K562 (cell line): Measurements from ENCODE around the gene FOXRED2. TPM values are rescaled to one million over a fixed set of nuclear protein-coding genes. Genes with fewer than 3 reads are reported as not detected.

Experiments used
- ATF1 ChIP-seq, 2 experiments: fragments of 450-650 bp in 1 of 2; IDR thresholded peaks; 2 replicates each; pipeline ENCODE4 v1.6.1; 2016; ENCODE audit warnings: missing compliant biosample characterization in 1 of 2, missing genetic modification characterization in 1 of 2
- DEAF1 ChIP-seq: fragments of 450-650 bp; formaldehyde crosslinking; IDR thresholded peaks from 2 replicates; pipeline ENCODE4 v1.4.0; 2020; ENCODE audit warnings: mild to moderate bottlenecking, moderate library complexity
- ELF1 ChIP-seq: fragments of 200-800 bp; sonication (Bioruptor generic); IDR thresholded peaks from 2 replicates; pipeline ENCODE4 v1.6.1; 2016; ENCODE audit warnings: missing genetic modification characterization, missing compliant biosample characterization
- HDAC1 ChIP-seq, 2 experiments: fragments of 450-650 bp; IDR thresholded peaks; 2 replicates each; pipeline ENCODE4 v1.6.1; 2016 to 2017; ENCODE audit warnings: inconsistent platforms in 1 of 2, mild to moderate bottlenecking in 1 of 2, moderate library complexity in 1 of 2
- HMGN3 ChIP-seq: IDR thresholded peaks from 2 replicates; pipeline ENCODE4 v1.6.1; 2011; ENCODE audit warnings: borderline replicate concordance, low read depth, mild to moderate bottlenecking, mixed read lengths, low read length; ENCODE audit not compliant: insufficient read length; ENCODE audit errors: extremely low read depth
- MYC ChIP-seq, 2 experiments: fragments of 250-450 bp in 1 of 2; sonication (Bioruptor Pico) in 1 of 2; IDR thresholded peaks; 2 replicates each; pipeline versions ENCODE4 v1.5.1 to v1.6.1; 2012 to 2021; ENCODE audit warnings: low read depth in 2 of 2, borderline replicate concordance in 1 of 2, improper control_type of control experiment in 1 of 2, low read length in 1 of 2, mild to moderate bottlenecking in 1 of 2, moderate library complexity in 1 of 2
- POLR2AphosphoS5 ChIP-seq: IDR thresholded peaks from 2 replicates; pipeline ENCODE4 v1.6.1; 2011; ENCODE audit warnings: mild to moderate bottlenecking, low read depth, low read length, moderate library complexity; ENCODE audit not compliant: control insufficient read depth, insufficient read depth
- POLR2G ChIP-seq: fragments of 200-400 bp; formaldehyde crosslinking; IDR thresholded peaks from 2 replicates; pipeline ENCODE4 v1.6.1; 2017; ENCODE audit warnings: low read depth, mild to moderate bottlenecking, antibody characterized with exemption, low read length, moderate library complexity
- RUNX1 ChIP-seq: sonication (generic); IDR thresholded peaks from 2 replicates; pipeline ENCODE4 v1.6.1; 2016; ENCODE audit warnings: antibody characterized with exemption, low read depth
- TEAD4 ChIP-seq, 2 experiments: sonication (generic) in 1 of 2; formaldehyde crosslinking in 1 of 2; IDR thresholded peaks; 2 replicates each; pipeline versions ENCODE4 v1.6.1 to v1.8.0; 2012 to 2022; ENCODE audit warnings: borderline replicate concordance in 1 of 2, inconsistent platforms in 1 of 2, low read length in 1 of 2, mild to moderate bottlenecking in 1 of 2, missing genetic modification reagents in 1 of 2
- THRB ChIP-seq: fragments of 450-650 bp; formaldehyde crosslinking; conservative IDR thresholded peaks from 2 replicates; pipeline ENCODE4 v1.4.0; 2022; ENCODE audit warnings: mild to moderate bottlenecking, missing genetic modification characterization
- ZNF644 ChIP-seq: fragments of 200-800 bp; sonication (Bioruptor generic); IDR thresholded peaks from 2 replicates; pipeline ENCODE4 v1.6.1; 2016; ENCODE audit warnings: low read depth, missing genetic modification characterization, missing compliant biosample characterization
- ZNF79 ChIP-seq: fragments of 250-450 bp; sonication (Bioruptor Pico); IDR thresholded peaks from 2 replicates; pipeline ENCODE4 v1.4.0; 2020; ENCODE audit warnings: low read depth, mild to moderate bottlenecking, moderate library complexity
- polyA plus RNA-seq, 8 experiments: library from polyadenylated mRNA; depleted of rRNA in 4 of 8; stranded (reverse) in 5 of 8; unstranded in 3 of 8; fragments of >200 nt; fragmentation: Nextera tagmentation in 2 of 8; fragmentation: Illumina TruSeq in 1 of 8; extraction: Ambion mirVana in 2 of 8; extraction: Trizol in 1 of 8; gene quantifications; 2 replicates each; pipeline versions ENCODE4 v1.2.1 to v1.2.3, GENCODE V29; 2011 to 2014; ENCODE audit warnings: inconsistent platforms in 1 of 8, missing spikeins in 1 of 8
- total RNA-seq, 7 experiments: library from RNA; depleted of rRNA in 6 of 7; stranded (reverse); fragments of >200 nt in 6 of 7; fragmentation: Illumina TruSeq in 2 of 7; extraction: Trizol in 2 of 7; gene quantifications; 2 replicates each; pipeline versions ENCODE4 v1.2.1 to v1.2.3, GENCODE V29; 2011 to 2021; ENCODE audit warnings: low replicate concordance in 1 of 7
- TF ChIP-seq, protein P1 (sequence below): fragments of 450-650 bp; IDR thresholded peaks from 2 replicates; pipeline ENCODE4 v1.6.1; 2016; ENCODE audit warnings: borderline replicate concordance
- TF ChIP-seq, protein P2 (sequence below): IDR thresholded peaks from 2 replicates; pipeline ENCODE4 v1.6.1; 2016; ENCODE audit warnings: missing genetic modification characterization, missing compliant biosample characterization
- TF ChIP-seq, protein P3 (sequence below), 2 experiments: fragments of 450-650 bp; conservative IDR thresholded peaks; 2 replicates each; pipeline ENCODE4 v1.6.1; 2017; ENCODE audit warnings: mild to moderate bottlenecking in 2 of 2, moderate library complexity in 2 of 2

Gene FOXRED2
- total and polyA plus RNA-seq, 9 of the 15 experiments (the other 6 are each of a cell fraction or from before 2014, with no cell fraction given): 2.8 to 48.4 (median 7.8) TPM

DNA sequence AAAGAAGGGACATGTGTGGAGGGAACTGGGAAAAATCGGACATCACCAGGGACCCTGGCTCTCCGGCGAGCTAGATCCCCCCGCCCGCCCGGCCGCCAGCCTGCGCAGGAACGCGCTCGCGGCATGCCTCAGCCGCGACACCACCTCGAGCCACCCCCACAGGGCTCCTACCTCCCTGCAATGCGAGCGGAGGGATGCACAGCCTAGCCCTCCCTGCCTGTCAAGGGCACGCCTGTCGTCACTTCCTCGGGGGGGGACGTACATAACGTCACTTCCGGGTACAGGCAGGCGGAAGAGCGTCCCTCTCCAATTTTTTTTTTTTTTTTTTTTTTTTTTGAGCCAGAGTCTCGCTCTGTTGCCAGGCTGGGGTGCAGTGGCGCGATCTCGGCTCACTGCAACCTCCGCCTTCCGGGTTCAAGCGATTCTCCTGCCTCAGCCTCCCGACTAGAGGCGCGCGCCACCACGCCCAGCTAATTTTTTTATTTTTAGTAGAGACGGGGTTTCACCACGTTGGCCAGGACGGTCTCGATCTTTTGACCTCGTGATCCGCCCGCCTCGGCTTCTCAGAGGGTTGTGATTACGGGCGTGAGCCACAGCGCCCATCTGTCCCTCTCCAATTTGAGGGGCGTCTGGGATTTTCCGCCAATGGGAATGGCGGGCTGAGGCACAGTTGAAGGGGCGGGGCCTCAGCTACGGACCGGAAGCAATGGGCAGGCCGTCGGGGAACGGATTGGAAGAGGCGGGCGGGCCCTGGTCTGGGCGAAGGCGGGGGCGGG lies 25.3 kb downstream of the FOXRED2 start, which contains the start of gene TXN2 (continued):
- TF ChIP-seq HMGN3 (peak; percentile 33), TEAD4 (IDR thresholded peaks at IDR 0.05; ENCODE audit: low read length) (no peak), TEAD4 (CRISPR knock-in tag; IDR thresholded peaks at IDR 0.05; ENCODE audit: borderline replicate concordance) (no peak), DEAF1 (CRISPR knock-in tag) (no peak), RUNX1 (no peak), ZNF79 (no peak), MYC (IDR thresholded peaks at IDR 0.05; ENCODE audit: low read depth, low read length) (peak; percentile 50; the same call in 1 of the 2 replicates), MYC (CRISPR knock-in tag; IDR thresholded peaks at IDR 0.05; ENCODE audit: borderline replicate concordance, low read depth) (no peak), THRB (CRISPR knock-in tag) (no peak), POLR2AphosphoS5 (peak; percentile 77), ATF1 (CRISPR knock-in tag; IDR thresholded peaks at IDR 0.05) (0 out of 2 replicates have a peak, but pooled peaks have one; percentile 49), ATF1 (tag; IDR thresholded peaks at IDR 0.05) (peak; percentile 98), ZNF644 (tag) (peak; percentile 68; the same call in 1 of the 2 replicates), ELF1 (tag) (peak; percentile 85), POLR2G (peak; percentile 98), HDAC1 (IDR thresholded peaks at IDR 0.05) (peak in 1 of 2 experiments; percentile 38; a peak in 2 of 4 replicates)
- TF ChIP-seq, protein P1, sequence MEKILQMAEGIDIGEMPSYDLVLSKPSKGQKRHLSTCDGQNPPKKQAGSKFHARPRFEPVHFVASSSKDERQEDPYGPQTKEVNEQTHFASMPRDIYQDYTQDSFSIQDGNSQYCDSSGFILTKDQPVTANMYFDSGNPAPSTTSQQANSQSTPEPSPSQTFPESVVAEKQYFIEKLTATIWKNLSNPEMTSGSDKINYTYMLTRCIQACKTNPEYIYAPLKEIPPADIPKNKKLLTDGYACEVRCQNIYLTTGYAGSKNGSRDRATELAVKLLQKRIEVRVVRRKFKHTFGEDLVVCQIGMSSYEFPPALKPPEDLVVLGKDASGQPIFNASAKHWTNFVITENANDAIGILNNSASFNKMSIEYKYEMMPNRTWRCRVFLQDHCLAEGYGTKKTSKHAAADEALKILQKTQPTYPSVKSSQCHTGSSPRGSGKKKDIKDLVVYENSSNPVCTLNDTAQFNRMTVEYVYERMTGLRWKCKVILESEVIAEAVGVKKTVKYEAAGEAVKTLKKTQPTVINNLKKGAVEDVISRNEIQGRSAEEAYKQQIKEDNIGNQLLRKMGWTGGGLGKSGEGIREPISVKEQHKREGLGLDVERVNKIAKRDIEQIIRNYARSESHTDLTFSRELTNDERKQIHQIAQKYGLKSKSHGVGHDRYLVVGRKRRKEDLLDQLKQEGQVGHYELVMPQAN: no peak
- TF ChIP-seq, protein P2, sequence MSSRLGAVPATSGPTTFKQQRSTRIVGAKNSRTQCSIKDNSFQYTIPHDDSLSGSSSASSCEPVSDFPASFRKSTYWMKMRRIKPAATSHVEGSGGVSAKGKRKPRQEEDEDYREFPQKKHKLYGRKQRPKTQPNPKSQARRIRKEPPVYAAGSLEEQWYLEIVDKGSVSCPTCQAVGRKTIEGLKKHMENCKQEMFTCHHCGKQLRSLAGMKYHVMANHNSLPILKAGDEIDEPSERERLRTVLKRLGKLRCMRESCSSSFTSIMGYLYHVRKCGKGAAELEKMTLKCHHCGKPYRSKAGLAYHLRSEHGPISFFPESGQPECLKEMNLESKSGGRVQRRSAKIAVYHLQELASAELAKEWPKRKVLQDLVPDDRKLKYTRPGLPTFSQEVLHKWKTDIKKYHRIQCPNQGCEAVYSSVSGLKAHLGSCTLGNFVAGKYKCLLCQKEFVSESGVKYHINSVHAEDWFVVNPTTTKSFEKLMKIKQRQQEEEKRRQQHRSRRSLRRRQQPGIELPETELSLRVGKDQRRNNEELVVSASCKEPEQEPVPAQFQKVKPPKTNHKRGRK (tag): no peak
- TF ChIP-seq, protein P3, sequence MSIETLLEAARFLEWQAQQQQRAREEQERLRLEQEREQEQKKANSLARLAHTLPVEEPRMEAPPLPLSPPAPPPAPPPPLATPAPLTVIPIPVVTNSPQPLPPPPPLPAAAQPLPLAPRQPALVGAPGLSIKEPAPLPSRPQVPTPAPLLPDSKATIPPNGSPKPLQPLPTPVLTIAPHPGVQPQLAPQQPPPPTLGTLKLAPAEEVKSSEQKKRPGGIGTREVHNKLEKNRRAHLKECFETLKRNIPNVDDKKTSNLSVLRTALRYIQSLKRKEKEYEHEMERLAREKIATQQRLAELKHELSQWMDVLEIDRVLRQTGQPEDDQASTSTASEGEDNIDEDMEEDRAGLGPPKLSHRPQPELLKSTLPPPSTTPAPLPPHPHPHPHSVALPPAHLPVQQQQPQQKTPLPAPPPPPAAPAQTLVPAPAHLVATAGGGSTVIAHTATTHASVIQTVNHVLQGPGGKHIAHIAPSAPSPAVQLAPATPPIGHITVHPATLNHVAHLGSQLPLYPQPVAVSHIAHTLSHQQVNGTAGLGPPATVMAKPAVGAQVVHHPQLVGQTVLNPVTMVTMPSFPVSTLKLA (conservative IDR thresholded peaks at IDR 0.05): peak; percentile 51 to 79; a peak in 3 of 4 replicates
